Measurements from ENCODE around the gene FOXD2.

DNA sequence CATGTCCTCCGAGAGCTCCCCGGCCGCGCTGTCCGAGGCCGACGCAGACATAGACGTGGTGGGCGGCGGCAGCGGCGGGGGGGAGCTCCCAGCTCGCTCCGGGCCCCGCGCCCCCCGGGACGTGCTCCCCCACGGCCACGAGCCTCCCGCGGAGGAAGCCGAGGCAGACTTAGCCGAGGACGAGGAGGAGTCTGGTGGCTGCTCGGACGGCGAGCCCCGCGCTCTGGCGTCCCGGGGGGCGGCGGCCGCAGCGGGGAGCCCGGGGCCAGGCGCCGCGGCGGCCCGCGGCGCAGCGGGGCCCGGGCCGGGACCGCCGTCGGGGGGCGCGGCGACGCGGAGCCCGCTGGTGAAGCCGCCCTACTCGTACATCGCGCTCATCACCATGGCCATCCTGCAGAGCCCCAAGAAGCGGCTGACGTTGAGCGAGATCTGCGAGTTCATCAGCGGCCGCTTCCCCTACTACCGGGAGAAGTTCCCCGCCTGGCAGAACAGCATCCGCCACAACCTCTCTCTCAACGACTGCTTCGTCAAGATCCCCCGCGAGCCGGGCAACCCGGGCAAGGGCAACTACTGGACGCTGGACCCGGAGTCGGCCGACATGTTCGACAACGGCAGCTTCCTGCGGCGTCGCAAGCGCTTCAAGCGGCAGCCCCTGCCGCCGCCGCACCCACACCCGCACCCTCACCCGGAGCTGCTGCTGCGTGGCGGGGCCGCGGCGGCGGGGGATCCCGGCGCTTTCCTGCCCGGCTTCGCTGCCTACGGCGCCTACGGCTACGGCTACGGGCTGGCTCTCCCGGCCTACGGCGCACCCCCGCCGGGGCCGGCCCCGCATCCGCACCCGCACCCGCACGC is 547 bp downstream of the FOXD2 start:
- TF ChIP-seq, protein P1, sequence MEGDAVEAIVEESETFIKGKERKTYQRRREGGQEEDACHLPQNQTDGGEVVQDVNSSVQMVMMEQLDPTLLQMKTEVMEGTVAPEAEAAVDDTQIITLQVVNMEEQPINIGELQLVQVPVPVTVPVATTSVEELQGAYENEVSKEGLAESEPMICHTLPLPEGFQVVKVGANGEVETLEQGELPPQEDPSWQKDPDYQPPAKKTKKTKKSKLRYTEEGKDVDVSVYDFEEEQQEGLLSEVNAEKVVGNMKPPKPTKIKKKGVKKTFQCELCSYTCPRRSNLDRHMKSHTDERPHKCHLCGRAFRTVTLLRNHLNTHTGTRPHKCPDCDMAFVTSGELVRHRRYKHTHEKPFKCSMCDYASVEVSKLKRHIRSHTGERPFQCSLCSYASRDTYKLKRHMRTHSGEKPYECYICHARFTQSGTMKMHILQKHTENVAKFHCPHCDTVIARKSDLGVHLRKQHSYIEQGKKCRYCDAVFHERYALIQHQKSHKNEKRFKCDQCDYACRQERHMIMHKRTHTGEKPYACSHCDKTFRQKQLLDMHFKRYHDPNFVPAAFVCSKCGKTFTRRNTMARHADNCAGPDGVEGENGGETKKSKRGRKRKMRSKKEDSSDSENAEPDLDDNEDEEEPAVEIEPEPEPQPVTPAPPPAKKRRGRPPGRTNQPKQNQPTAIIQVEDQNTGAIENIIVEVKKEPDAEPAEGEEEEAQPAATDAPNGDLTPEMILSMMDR (conservative IDR thresholded peaks at IDR 0.05 in 1 of 2, IDR thresholded peaks at IDR 0.05 in 1 of 2; ENCODE audit: low read depth in 1 of 2, low read length in 2 of 2), result no peak
- TF ChIP-seq EZH2 (IDR thresholded peaks at IDR 0.05; ENCODE audit: low read length, missing control alignments), result peak; percentile 95
